Measurements from ENCODE around the gene OR8G5.

Gene OR8G5

GRCh38 chr11:124274000-124274399 is 17.8 kb downstream of the OR8G5 start:
- no peak overlapping the region for H3K4me3 ChIP-seq (ENCODE audit: low read depth, low read length)
- no peak for TF ChIP-seq CTCF (IDR thresholded peaks at IDR 0.05; ENCODE audit: insufficient read depth, low read depth, low read length, missing control alignments)
- no peak for DNase-seq (ENCODE audit: low read depth)

- no peak overlapping the region for H3K4me3 ChIP-seq (ENCODE audit: low read depth, low read length)
- no peak for DNase-seq (ENCODE audit: low read depth)
- TF ChIP-seq CTCF (IDR thresholded peaks at IDR 0.05; ENCODE audit: insufficient read depth, low read depth, low read length, missing control alignments) = no peak
Observed at GRCh38 chr11:124276081-124276480, 19.9 kb downstream of the OR8G5 start.

- no peak for DNase-seq (ENCODE audit: low read depth)
- H3K4me3 ChIP-seq (ENCODE audit: low read depth, low read length) = no peak overlapping the region
- no peak for TF ChIP-seq CTCF (IDR thresholded peaks at IDR 0.05; ENCODE audit: insufficient read depth, low read depth, low read length, missing control alignments)
Observed at GRCh38 chr11:124277207-124277606, 21.0 kb downstream of the OR8G5 start.

- H3K4me3 ChIP-seq (ENCODE audit: low read depth, low read length) = no peak overlapping the region
- no peak for DNase-seq (ENCODE audit: low read depth)
- TF ChIP-seq CTCF (IDR thresholded peaks at IDR 0.05; ENCODE audit: insufficient read depth, low read depth, low read length, missing control alignments) = peak; percentile 3
Observed at GRCh38 chr11:124277804-124278203, 21.6 kb downstream of the OR8G5 start.

- no peak for DNase-seq (ENCODE audit: low read depth)
- TF ChIP-seq CTCF (IDR thresholded peaks at IDR 0.05; ENCODE audit: insufficient read depth, low read depth, low read length, missing control alignments) = no peak
- no peak overlapping the region for H3K4me3 ChIP-seq (ENCODE audit: low read depth, low read length)
Observed at GRCh38 chr11:124278261-124278660, 22.1 kb downstream of the OR8G5 start.

GRCh38 chr11:124285610-124286344 is 29.6 kb downstream of the OR8G5 start:
- no peak overlapping the region for H3K4me3 ChIP-seq (ENCODE audit: low read depth, low read length)
- DNase-seq (ENCODE audit: low read depth) = no peak
- no peak for TF ChIP-seq CTCF (IDR thresholded peaks at IDR 0.05; ENCODE audit: insufficient read depth, low read depth, low read length, missing control alignments)

- no peak for DNase-seq (ENCODE audit: low read depth)
- no peak overlapping the region for H3K4me3 ChIP-seq (ENCODE audit: low read depth, low read length)
- TF ChIP-seq CTCF (IDR thresholded peaks at IDR 0.05; ENCODE audit: insufficient read depth, low read depth, low read length, missing control alignments) = no peak
Observed at GRCh38 chr11:124294687-124295086, 38.5 kb downstream of the OR8G5 start.
